ENCODE data around the gene NINJ2. TPM values are rescaled to one million over a fixed set of nuclear protein-coding genes. Genes with fewer than 3 reads are reported as not detected.
"Not testable (repeated sequence)": the region's sequence is repeated elsewhere in the genome, so short reads cannot be mapped to it uniquely, and the experiment has no call there.

NINJ2 gene
- total and polyA plus RNA-seq, 8 donors = 0.32 to 1.8 (median 0.68) TPM

GRCh38 chr12:701896-702539 is 38.8 kb upstream of the NINJ2 start:
- H3K27ac ChIP-seq = no peak overlapping the region
- H3K4me1 ChIP-seq = no peaks in the 10 kb centered on the region
- 69% methylated on average over 11 of the region's 11 CpGs for WGBS, 2 donors
- ATAC-seq = no peak
- H3K27me3 ChIP-seq = no peaks in the 10 kb centered on the region
- no peak for TF ChIP-seq CTCF (IDR thresholded peaks at IDR 0.05)
- no peak for DNase-seq
- H3K4me3 ChIP-seq = no peak overlapping the region
- no peaks in the 10 kb centered on the region for H3K36me3 ChIP-seq
- intact Hi-C loops (cut with DNase I) = no loop called here
- FAIRE-seq = no peak
- H3K9me3 ChIP-seq = no peaks in the 10 kb centered on the region

GRCh38 chr12:700016-700415 is 36.8 kb upstream of the NINJ2 start:
- no peak overlapping the region for H3K27ac ChIP-seq
- H3K27me3 ChIP-seq = no peaks in the 10 kb centered on the region
- no peak overlapping the region for H3K4me3 ChIP-seq
- FAIRE-seq (no peak), ATAC-seq (no peak), DNase-seq (no peak)
- TF ChIP-seq CTCF (IDR thresholded peaks at IDR 0.05) = no peak
- intact Hi-C loops (cut with DNase I) = no loop called here
- H3K9me3 ChIP-seq = no peaks in the 10 kb centered on the region
- H3K4me1 ChIP-seq = no peaks in the 10 kb centered on the region
- 69% methylated on average over 4 of the region's 4 CpGs for WGBS, 2 donors
- H3K36me3 ChIP-seq = no peaks in the 10 kb centered on the region

- DNase-seq; H3K4me3 ChIP-seq; intact Hi-C loops (cut with DNase I); H3K27me3 ChIP-seq; FAIRE-seq; H3K36me3 ChIP-seq; H3K27ac ChIP-seq; H3K4me1 ChIP-seq; ATAC-seq; H3K9me3 ChIP-seq: not testable (repeated sequence)
- WGBS, 2 donors = 81 to 88% methylated on average over 4 of the region's 4 CpGs
Observed at GRCh38 chr12:698222-698621, 35.0 kb upstream of the NINJ2 start.

- H3K36me3 ChIP-seq = no peaks in the 10 kb centered on the region
- DNase-seq = no peak
- WGBS, 2 donors = 81 to 91% methylated on average over 2 of the region's 2 CpGs
- H3K27me3 ChIP-seq = no peaks in the 10 kb centered on the region
- intact Hi-C loops (cut with DNase I) = no loop called here
- H3K4me3 ChIP-seq = no peak overlapping the region
- ATAC-seq = no peak
- no peak for FAIRE-seq
- H3K4me1 ChIP-seq = no peaks in the 10 kb centered on the region
- H3K9me3 ChIP-seq = no peaks in the 10 kb centered on the region
- no peak for TF ChIP-seq CTCF (IDR thresholded peaks at IDR 0.05)
- no peak overlapping the region for H3K27ac ChIP-seq
Observed at GRCh38 chr12:697481-697880, 34.2 kb upstream of the NINJ2 start.

GRCh38 chr12:694734-695503 is 31.7 kb upstream of the NINJ2 start:
- ATAC-seq = no peak
- TF ChIP-seq CTCF (IDR thresholded peaks at IDR 0.05) = no peak
- no peak overlapping the region for H3K4me3 ChIP-seq
- no peaks in the 10 kb centered on the region for H3K9me3 ChIP-seq
- H3K27me3 ChIP-seq = no peaks in the 10 kb centered on the region
- no peaks in the 10 kb centered on the region for H3K4me1 ChIP-seq
- intact Hi-C loops (cut with DNase I) = no loop called here
- DNase-seq = no peak
- no peak for FAIRE-seq
- H3K36me3 ChIP-seq = no peaks in the 10 kb centered on the region
- no peak overlapping the region for H3K27ac ChIP-seq
- WGBS, 2 donors = 87 to 90% methylated on average over 27 of the region's 27 CpGs
